DOHH2 (cell line): ENCODE measurements around the gene SNX2.

Experiments
- EZH2phosphoT487 ChIP-seq: fragments of 200-600 bp; sonication (generic); IDR thresholded peaks from 2 replicates; pipeline ENCODE4 v1.6.1; 2017; ENCODE audit warnings: borderline replicate concordance, mild to moderate bottlenecking, antibody characterized with exemption, low read length, moderate library complexity, mixed read lengths
- TF ChIP-seq, protein P1 (sequence below): fragments of 200-600 bp; sonication (generic); IDR thresholded peaks from one replicate; pipeline ENCODE4 v1.5.1; 2014; ENCODE audit warnings: antibody characterized with exemption, mild to moderate bottlenecking, low read depth, low read length; ENCODE audit not compliant: poor library complexity, severe bottlenecking

DNA sequence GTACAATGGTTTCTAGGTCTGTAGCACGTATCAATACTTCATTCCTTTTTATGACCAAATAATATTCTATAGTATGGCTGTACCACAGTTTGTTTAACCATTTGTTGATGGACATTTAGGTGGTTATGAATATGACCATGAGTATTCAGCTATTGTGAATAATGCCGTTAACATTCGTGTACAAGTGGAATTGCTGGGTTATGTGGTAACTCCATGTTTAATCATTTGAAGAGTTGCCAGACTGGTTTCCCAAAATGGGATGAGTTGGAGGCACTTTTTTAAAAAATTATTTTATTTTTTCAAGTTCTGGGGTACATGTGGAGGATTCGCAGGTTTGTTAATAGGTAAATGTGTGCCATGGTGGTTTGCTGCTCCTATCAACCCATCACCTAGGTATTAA is 4.6 kb downstream of the SNX2 start:
- TF ChIP-seq, protein P1, sequence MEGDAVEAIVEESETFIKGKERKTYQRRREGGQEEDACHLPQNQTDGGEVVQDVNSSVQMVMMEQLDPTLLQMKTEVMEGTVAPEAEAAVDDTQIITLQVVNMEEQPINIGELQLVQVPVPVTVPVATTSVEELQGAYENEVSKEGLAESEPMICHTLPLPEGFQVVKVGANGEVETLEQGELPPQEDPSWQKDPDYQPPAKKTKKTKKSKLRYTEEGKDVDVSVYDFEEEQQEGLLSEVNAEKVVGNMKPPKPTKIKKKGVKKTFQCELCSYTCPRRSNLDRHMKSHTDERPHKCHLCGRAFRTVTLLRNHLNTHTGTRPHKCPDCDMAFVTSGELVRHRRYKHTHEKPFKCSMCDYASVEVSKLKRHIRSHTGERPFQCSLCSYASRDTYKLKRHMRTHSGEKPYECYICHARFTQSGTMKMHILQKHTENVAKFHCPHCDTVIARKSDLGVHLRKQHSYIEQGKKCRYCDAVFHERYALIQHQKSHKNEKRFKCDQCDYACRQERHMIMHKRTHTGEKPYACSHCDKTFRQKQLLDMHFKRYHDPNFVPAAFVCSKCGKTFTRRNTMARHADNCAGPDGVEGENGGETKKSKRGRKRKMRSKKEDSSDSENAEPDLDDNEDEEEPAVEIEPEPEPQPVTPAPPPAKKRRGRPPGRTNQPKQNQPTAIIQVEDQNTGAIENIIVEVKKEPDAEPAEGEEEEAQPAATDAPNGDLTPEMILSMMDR = no peak
- TF ChIP-seq EZH2phosphoT487 = no peak
